HG02943 (cell line): ENCODE measurements around the gene APLP2.
"Not testable (repeated sequence)": the region's sequence is repeated elsewhere in the genome, so short reads cannot be mapped to it uniquely, and the experiment has no call there.

Experiments
- ATAC-seq: cut with Tn5 transposase; IDR thresholded peaks from one replicate; pipeline ENCODE4 v1.9.1; 2021; ENCODE audit warnings: mild to moderate bottlenecking, low read depth, moderate library complexity; ENCODE audit not compliant: unreplicated experiment

APLP2 gene

DNA sequence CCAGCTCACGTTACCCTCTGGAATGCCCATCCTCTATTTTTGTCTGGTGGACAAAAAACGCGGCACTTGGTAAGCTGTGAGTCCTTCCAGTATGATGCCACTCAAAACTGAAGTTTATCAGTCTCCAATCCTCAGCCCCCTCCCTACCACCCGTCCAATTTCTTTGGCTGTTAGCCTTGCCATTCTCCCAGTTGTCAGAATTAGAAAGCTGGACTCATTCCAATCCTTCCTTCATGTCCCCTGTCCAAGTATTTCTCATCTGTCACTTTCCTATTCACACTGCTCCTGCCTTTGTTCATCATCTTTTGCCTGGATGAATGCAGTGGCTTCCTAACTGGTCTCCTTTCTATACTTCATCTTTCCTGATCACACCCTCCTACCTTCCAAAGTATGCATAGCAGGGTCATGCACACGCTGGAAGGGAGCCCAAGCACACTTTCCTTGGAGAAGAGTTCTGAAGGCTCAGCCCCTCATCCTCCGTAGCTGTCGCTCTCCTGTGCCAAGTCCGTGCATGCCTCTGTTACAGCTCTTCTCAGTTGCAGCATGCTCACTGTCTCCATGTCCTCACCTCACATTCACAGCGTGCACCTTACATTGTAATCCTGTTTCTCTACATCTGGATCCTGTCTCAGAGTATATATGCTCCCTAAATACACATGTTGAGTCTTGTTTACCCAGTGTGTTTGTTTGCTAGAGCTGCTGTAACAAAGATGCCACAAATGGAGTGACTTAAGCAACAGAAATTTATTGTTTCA is 19.4 kb downstream of the APLP2 start:
- no peak for ATAC-seq

DNA sequence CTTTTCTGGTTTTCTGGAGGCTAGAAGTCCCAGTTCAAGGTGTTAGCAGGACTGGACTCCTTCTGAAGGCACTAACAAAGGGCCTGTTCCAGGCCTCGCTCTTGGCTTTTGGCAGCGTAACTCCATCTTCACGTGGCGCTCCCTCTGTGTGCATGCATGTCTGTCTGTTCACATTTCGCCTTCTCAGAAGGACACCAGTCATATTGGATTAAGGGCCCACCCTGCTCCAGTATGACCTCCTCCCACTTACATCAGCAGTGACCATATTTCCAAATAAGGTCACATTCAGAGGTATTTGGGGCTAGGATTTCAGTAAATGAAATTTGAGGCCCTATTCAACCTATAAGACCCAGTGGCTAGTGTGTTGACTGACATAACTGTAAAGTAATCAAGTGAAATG is 20.0 kb downstream of the APLP2 start:
- ATAC-seq = no peak

DNA sequence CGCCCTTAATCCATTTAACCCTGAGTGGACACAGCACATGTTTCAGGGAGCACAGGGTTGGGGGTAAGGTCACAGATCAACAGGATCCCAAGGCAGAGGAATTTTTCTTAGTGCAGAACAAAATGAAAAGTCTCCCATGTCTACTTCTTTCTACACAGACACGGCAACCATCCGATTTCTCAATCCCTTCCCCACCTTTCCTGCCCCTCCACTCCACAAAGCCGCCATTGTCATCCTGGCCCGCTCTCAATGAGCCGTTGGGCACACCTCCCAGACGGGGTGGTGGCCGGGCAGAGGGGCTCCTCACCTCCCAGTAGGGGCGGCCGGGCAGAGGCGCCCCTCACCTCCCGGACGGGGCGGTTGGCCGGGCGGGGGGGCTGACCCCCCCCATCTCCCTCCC is 20.8 kb downstream of the APLP2 start:
- ATAC-seq = not testable (repeated sequence)

DNA sequence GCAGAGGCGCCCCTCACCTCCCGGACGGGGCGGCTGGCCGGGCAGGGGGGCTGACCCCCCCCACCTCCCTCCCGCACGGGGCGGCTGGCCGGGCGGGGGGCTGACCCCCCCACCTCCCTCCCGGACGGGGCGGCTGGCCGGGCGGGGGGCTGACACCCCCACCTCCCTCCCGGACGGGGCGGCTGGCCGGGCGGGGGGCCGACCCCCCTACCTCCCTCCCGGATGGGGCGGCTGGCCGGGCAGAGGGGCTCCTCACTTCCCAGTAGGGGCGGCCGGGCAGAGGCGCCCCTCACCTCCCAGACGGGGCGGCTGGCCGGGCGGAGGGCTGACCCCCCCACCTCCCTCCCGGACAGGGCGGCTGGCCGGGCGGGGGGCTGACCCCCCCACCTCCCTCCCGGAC is 21.5 kb downstream of the APLP2 start:
- ATAC-seq = not testable (repeated sequence)

DNA sequence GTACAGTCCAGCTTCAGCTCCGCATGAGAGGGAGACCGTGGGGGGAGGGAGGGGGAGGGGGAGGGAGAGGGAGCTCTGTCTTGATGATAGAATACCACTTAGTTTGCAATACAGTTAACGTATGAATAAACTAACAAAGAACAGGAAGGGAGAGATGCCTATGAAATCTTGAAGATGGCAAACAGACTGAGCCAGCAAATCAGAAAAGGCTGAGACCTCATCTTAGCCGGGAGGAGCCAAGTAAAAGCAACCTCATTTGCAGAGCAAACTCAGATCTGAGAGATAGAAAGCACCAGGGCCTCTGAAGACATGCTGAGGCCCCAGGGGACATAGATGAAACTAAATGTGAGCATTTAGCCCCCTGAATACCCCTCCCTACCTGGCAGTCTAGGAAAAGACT is 23.0 kb downstream of the APLP2 start:
- no peak for ATAC-seq

DNA sequence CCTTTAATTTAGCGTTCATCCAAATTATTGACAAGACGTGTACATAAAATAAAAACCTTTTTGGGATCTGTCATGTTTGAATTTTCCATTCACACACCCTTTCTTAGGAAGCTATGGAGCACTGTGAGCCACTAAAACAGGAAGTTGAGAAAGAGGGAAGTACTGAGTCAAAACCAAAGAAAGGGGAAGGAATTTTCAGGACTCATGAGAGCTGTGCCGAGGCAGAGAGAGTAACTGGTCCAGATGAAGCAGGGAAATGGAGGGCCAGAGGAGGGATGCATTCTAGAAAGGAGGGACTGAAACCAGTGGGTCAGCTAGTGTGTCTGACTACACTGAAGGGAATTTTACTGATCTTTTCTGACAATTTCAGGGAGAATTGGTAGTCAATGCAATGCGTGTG is 24.9 kb downstream of the APLP2 start:
- ATAC-seq = no peak

DNA sequence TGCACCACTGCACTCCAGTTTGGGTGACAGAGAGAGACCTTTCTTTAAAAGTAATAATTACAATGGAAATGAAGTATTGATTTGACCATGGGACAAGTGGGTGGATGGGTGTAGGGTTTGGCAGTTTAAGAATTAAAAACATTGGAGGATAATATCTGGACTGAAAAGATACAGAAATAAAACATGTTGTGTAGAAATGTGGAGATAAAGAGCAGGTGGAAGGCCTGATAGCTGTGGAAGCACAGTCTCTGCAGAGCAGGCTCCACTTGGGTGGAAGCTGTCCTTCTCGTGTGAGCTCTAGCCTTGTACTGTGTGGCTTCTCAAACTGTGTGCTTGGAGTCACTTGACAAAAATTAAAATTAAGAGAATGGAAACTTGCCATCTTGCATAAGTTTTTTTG is 25.6 kb downstream of the APLP2 start:
- ATAC-seq = no peak

DNA sequence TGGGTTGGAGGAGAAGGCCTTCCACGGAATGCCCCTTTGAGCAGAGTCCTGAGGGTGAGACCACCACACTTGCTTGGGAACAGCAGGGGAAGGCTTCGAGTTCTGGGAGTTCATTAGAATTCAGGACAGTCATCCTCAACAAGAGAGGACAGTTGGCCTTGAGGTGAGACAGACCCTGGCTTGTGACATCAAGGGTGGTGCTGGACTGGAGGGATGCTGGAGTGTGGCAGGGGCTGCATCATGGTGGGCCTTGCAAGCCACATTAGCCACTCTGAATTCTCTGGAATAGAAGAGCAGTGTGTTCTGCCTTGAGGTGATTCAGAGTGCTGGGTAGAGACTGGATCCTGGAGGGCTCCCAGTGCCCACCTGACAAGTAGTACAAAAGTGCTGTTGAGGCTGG is 26.3 kb downstream of the APLP2 start:
- ATAC-seq = no peak

DNA sequence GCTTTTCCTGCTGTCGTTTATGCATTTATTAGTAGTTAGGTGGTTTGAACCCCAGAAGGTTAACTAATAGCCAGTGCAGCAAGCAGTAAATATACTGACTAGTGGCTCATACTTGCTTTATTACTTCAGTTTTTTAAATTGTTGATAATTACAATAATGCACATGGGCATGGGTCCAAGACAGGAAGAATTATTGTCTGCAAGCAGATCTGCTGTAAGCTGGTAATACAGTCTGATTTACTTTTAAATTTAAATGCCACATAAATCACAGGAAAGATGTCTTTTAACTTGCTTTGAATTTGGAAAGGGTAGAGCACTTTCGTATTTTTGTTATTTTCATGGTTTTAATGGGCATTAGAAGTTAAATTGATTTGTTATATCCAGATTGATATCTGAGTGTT is 27.1 kb downstream of the APLP2 start:
- ATAC-seq = no peak

- no peak for ATAC-seq
These were observed 27.6 kb downstream of the APLP2 start for GRCh38 chr11:130097285-130097684.

GRCh38 chr11:130099356-130099755 is 29.7 kb downstream of the APLP2 start:
- ATAC-seq = no peak

DNA sequence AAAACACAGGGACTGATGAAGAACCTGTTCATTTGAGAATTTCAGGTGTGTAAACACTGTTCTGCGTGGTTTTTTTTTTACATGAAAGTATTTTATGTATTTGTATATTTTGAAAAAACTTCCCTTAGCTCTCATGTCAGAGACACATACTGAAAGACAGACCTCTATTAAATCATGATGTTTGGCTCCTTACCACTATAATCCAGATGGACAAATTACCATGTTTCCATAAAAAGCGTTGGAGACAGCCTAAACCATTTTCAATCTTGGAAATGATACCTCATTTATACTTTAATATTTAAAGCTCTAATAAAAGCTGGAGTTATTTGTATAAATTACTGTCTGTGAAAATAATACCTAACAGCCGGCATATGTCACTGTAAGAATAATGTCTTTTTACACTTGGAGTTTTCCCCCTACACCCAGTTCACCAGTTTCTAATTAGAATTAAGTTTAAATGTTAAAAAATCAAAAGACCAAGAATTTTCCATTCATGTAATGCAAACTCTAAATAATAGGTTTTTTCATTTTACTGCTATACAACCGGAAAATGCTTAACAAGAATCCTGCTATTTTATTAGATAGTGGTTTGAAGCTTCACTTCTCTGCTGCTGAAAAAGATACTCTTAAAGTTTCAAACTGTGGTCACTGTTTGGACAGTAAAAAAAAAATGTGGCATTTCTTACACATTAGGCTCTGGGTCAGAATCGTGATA is 30.8 kb downstream of the APLP2 start:
- ATAC-seq = no peak

DNA sequence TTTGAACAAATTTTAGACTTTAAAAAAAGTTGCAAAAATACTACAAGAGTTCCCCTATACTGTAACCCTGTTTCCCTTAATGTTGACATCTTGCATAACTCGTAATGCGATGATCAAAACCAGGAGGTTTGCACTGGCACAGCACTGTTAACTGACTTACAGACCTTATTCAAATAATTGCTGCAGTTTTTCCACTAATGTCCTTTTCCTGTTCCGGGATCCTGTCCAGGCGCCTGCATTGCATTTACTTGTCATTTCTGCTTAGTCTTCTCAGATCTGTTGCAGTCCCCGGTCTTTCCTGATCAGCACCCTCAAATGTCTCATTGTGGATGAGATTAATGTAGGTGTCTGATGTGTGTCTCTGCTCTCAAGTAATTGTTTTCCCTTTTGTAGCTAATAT is 32.0 kb downstream of the APLP2 start:
- no peak for ATAC-seq

GRCh38 chr11:130102301-130103249 is 32.9 kb downstream of the APLP2 start:
- ATAC-seq = no peak

DNA sequence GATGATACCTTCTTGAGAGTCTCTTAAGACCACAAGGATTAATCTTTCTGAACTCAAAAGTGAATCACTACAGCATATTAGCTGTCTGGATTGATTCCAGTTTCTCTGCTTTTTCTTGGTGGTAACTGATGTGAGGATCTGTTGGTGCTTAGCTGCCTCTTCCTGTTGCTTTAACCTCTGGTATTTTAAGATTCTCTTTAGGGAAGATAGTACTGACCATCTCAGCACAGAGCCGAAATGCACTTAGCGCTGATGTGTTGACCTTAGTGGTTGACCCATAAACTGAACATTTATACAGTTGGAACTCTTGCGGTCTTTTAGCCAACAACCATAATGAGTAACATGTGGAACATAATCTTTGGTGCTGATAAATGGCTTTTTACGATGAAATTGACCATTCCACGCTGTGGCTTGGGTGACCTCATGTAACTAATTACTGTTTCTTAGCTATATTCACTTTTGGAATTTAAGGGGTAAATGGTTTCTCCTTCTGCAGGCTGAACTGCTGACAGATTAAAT is 33.7 kb downstream of the APLP2 start:
- ATAC-seq = no peak

GRCh38 chr11:130106381-130106780 is 36.7 kb downstream of the APLP2 start:
- ATAC-seq = no peak

- ATAC-seq = not testable (repeated sequence)
These were observed 39.0 kb downstream of the APLP2 start for GRCh38 chr11:130108671-130109070.

GRCh38 chr11:130109386-130109785 is 39.7 kb downstream of the APLP2 start:
- ATAC-seq = no peak

DNA sequence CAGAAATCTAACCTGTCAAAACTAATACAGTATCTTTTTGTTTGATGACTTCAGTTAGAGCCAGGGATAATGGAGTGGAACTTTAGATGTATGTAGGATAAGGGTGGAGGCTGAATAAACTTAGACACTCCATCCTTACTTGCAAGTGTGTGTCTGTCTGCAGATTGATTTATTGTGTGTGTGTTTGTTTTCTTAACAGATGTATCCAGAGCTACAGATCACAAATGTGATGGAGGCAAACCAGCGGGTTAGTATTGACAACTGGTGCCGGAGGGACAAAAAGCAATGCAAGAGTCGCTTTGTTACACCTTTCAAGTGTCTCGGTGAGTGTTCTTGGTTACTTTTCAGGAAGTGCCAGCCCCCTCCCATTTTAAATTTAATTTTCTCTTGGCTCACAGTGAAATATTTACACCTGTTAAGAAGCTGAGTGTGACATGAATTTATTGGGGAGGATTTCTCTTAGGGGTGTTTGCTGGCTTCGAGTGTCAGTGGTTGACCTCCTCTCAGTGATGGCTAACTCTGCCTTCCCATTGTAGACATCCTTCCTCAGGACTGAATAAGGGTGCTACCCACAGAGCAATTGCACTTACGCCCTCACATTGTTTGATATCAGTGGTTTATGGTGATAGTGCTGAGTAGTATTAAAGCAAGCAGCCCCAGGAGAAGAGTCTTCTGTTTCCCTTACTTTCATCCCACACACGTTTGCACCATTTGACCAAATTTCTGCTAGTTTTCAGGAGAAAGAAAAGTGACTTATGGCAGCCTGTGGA is 40.8 kb downstream of the APLP2 start:
- no peak for ATAC-seq
